ENCODE data around the gene WIPI1. TPM values are rescaled to one million over a fixed set of nuclear protein-coding genes. Genes with fewer than 3 reads are reported as not detected.

WIPI1 gene
- total and polyA plus RNA-seq, 9 of the 15 experiments (the other 6 are each of a cell fraction or from before 2014, with no cell fraction given) = 3.7 to 23.5 (median 11.8) TPM

DNA sequence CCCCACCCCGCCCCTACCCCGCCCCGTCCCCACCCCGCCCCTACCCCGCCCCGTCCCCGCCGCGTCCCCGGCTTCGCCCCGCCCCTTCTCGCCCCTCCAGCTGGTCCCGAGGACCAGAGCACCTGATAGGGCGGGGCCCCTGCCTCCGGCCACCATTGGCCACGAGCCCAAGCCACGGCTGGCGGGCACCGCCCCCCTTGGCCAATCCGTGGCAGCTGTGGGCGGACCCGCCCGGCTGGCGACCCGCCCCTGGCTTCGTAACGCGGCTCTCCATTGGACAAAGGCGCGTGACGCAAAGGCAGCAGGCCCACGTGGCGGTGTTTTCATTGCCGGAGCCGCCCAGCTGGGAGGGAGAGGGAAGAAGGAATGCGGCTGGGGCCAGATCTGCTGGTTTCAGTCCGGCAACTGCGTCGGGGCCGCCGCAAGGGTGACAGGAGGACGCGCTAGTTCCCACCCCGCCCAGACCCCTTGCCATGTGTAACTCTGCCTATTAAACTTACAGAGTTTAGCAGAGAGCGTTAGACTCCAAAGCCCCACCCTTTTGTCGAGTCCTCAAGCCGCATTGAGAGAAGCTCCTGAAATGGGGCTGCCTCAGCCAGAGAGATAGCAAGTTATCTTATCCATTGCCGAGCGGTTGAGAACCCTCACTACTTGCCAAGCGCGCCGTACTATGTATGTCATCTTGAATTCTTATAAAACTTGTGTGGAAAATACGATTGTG, 403 bp upstream of the WIPI1 start (continued):
- TF ChIP-seq, protein P1, sequence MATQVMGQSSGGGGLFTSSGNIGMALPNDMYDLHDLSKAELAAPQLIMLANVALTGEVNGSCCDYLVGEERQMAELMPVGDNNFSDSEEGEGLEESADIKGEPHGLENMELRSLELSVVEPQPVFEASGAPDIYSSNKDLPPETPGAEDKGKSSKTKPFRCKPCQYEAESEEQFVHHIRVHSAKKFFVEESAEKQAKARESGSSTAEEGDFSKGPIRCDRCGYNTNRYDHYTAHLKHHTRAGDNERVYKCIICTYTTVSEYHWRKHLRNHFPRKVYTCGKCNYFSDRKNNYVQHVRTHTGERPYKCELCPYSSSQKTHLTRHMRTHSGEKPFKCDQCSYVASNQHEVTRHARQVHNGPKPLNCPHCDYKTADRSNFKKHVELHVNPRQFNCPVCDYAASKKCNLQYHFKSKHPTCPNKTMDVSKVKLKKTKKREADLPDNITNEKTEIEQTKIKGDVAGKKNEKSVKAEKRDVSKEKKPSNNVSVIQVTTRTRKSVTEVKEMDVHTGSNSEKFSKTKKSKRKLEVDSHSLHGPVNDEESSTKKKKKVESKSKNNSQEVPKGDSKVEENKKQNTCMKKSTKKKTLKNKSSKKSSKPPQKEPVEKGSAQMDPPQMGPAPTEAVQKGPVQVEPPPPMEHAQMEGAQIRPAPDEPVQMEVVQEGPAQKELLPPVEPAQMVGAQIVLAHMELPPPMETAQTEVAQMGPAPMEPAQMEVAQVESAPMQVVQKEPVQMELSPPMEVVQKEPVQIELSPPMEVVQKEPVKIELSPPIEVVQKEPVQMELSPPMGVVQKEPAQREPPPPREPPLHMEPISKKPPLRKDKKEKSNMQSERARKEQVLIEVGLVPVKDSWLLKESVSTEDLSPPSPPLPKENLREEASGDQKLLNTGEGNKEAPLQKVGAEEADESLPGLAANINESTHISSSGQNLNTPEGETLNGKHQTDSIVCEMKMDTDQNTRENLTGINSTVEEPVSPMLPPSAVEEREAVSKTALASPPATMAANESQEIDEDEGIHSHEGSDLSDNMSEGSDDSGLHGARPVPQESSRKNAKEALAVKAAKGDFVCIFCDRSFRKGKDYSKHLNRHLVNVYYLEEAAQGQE (IDR thresholded peaks at IDR 0.05; ENCODE audit: borderline replicate concordance) = peak; percentile 93
- TF ChIP-seq, protein P1 (CRISPR knock-in tag; IDR thresholded peaks at IDR 0.05; ENCODE audit: low read depth) = no peak
- TF ChIP-seq SMARCC2 (IDR thresholded peaks at IDR 0.05; ENCODE audit: low read depth) (no peak), ZBTB7A (IDR thresholded peaks at IDR 0.05; ENCODE audit: borderline replicate concordance, control insufficient read depth, low read depth, low read length) (peak; percentile 52; the same call in 1 of the 2 replicates), ELF2 (CRISPR knock-in tag; IDR thresholded peaks at IDR 0.05) (no peak), FOS (IDR thresholded peaks at IDR 0.05; ENCODE audit: extremely low read depth, insufficient read length) (peak; percentile 86), BCL6 (CRISPR knock-in tag; IDR thresholded peaks at IDR 0.05) (no peak), GATA2 (CRISPR knock-in tag; IDR thresholded peaks at IDR 0.05) (no peak)
- TF ChIP-seq, protein P2, sequence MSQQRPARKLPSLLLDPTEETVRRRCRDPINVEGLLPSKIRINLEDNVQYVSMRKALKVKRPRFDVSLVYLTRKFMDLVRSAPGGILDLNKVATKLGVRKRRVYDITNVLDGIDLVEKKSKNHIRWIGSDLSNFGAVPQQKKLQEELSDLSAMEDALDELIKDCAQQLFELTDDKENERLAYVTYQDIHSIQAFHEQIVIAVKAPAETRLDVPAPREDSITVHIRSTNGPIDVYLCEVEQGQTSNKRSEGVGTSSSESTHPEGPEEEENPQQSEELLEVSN (IDR thresholded peaks at IDR 0.05; ENCODE audit: borderline replicate concordance in 1 of 2, extremely low read depth in 1 of 2, insufficient read depth in 1 of 2, insufficient read length in 1 of 2, low read depth in 1 of 2, low read length in 1 of 2, poor library complexity in 1 of 2, severe bottlenecking in 1 of 2) = peak; percentile 6 to 75
- TF ChIP-seq, protein P3, sequence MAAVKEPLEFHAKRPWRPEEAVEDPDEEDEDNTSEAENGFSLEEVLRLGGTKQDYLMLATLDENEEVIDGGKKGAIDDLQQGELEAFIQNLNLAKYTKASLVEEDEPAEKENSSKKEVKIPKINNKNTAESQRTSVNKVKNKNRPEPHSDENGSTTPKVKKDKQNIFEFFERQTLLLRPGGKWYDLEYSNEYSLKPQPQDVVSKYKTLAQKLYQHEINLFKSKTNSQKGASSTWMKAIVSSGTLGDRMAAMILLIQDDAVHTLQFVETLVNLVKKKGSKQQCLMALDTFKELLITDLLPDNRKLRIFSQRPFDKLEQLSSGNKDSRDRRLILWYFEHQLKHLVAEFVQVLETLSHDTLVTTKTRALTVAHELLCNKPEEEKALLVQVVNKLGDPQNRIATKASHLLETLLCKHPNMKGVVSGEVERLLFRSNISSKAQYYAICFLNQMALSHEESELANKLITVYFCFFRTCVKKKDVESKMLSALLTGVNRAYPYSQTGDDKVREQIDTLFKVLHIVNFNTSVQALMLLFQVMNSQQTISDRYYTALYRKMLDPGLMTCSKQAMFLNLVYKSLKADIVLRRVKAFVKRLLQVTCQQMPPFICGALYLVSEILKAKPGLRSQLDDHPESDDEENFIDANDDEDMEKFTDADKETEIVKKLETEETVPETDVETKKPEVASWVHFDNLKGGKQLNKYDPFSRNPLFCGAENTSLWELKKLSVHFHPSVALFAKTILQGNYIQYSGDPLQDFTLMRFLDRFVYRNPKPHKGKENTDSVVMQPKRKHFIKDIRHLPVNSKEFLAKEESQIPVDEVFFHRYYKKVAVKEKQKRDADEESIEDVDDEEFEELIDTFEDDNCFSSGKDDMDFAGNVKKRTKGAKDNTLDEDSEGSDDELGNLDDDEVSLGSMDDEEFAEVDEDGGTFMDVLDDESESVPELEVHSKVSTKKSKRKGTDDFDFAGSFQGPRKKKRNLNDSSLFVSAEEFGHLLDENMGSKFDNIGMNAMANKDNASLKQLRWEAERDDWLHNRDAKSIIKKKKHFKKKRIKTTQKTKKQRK (IDR thresholded peaks at IDR 0.05; ENCODE audit: borderline replicate concordance, low read depth, low read length) = peak; percentile 33; the same call in 1 of the 2 replicates
- TF ChIP-seq, protein P4, sequence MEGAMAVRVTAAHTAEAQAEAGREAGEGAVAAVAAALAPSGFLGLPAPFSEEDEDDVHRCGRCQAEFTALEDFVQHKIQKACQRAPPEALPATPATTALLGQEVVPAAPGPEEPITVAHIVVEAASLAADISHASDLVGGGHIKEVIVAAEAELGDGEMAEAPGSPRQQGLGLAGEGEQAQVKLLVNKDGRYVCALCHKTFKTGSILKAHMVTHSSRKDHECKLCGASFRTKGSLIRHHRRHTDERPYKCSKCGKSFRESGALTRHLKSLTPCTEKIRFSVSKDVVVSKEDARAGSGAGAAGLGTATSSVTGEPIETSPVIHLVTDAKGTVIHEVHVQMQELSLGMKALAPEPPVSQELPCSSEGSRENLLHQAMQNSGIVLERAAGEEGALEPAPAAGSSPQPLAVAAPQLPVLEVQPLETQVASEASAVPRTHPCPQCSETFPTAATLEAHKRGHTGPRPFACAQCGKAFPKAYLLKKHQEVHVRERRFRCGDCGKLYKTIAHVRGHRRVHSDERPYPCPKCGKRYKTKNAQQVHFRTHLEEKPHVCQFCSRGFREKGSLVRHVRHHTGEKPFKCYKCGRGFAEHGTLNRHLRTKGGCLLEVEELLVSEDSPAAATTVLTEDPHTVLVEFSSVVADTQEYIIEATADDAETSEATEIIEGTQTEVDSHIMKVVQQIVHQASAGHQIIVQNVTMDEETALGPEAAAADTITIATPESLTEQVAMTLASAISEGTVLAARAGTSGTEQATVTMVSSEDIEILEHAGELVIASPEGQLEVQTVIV (CRISPR knock-in tag; IDR thresholded peaks at IDR 0.05; ENCODE audit: borderline replicate concordance) = no peak

Measured in K562 (cell line).